H1 (cell line): Measurements from ENCODE around the gene FCGR2B. TPM values are rescaled to one million over a fixed set of nuclear protein-coding genes. Genes with fewer than 3 reads are reported as not detected.

ENCODE experiments used
- CTCF ChIA-PET: fragments of 300-600 bp; sonication (Branson Sonifier 250); formaldehyde crosslinking; loops from one replicate; lab custom pipeline; 2021; ENCODE audit not compliant: partially characterized antibody; lab: Charles Lee
- POLR2A ChIA-PET: fragments of 300-600 bp; sonication (Branson Sonifier 250); formaldehyde crosslinking; loops from one replicate; lab custom pipeline; 2021; ENCODE audit warnings: inconsistent platforms; ENCODE audit not compliant: partially characterized antibody; lab: Charles Lee
- DNase-seq, 2 experiments: peaks; one replicate each; pipeline versions ENCODE4 v3.0.0 to v3.0.0-alpha.2; 2010 to 2022; ENCODE audit warnings: low spot score in 2 of 2, low read depth in 1 of 2, mixed read lengths in 1 of 2
- FAIRE-seq: peaks from 2 replicates; lab custom pipeline; 2011; peaks lifted over from hg19 to GRCh38; lab: Jason Lieb, UNC
- H2AFZ ChIP-seq: 2 replicates; pipeline ENCODE4 v1.8.1; 2012; ENCODE audit warnings: low read length, inconsistent platforms
- H2AK5ac ChIP-seq: 2 replicates; pipeline ENCODE4 v1.6.1; 2013; ENCODE audit warnings: low read depth, low read length
- H2BK120ac ChIP-seq: replicated peaks from 2 replicates; pipeline ENCODE3; 2013; ENCODE audit warnings: low read depth, low read length, inconsistent platforms
- H2BK12ac ChIP-seq: 2 replicates; pipeline ENCODE4 v1.6.1; 2013; ENCODE audit warnings: low read depth, low read length
- H2BK15ac ChIP-seq: 2 replicates; pipeline ENCODE4 v1.6.1; 2013; ENCODE audit warnings: low read length
- H2BK20ac ChIP-seq: 2 replicates; pipeline ENCODE4 v1.6.1; 2013; ENCODE audit warnings: low read length
- H2BK5ac ChIP-seq: 2 replicates; pipeline ENCODE4 v1.6.1; 2013; ENCODE audit warnings: low read depth, low read length
- H3K14ac ChIP-seq: 2 replicates; pipeline ENCODE4 v1.6.1; 2013; ENCODE audit warnings: inconsistent platforms; ENCODE audit not compliant: insufficient read length
- H3K18ac ChIP-seq: 2 replicates; pipeline ENCODE4 v1.6.1; 2013; ENCODE audit warnings: low read length; ENCODE audit errors: extremely low read depth
- H3K23ac ChIP-seq: 2 replicates; pipeline ENCODE4 v1.6.1; 2013; ENCODE audit warnings: inconsistent platforms; ENCODE audit not compliant: insufficient read length
- H3K23me2 ChIP-seq: 2 replicates; pipeline ENCODE4 v1.6.1; 2013; ENCODE audit warnings: low read depth, low read length
- H3K27ac ChIP-seq: 2 replicates; pipeline ENCODE4 v1.6.1; 2011; ENCODE audit warnings: low read depth, low read length, inconsistent platforms
- H3K27me3 ChIP-seq, 4 experiments: replicated peaks in 1 of 4; 1 replicate in 1 of 4; 2 replicates in 3 of 4; pipeline versions ENCODE4 v1.6.1 to v1.8.1; 2011 to 2013; ENCODE audit warnings: low read length in 3 of 4, mild to moderate bottlenecking in 3 of 4, inconsistent platforms in 2 of 4, mixed read lengths in 2 of 4, moderate library complexity in 1 of 4; ENCODE audit not compliant: control insufficient read depth in 3 of 4, insufficient read depth in 3 of 4; ENCODE audit errors: extremely low read depth in 1 of 4
- H3K36me3 ChIP-seq, 4 experiments: 2 replicates each; pipeline versions ENCODE4 v1.6.1 to v1.8.1; 2011 to 2013; ENCODE audit warnings: mild to moderate bottlenecking in 4 of 4, low read length in 3 of 4, moderate library complexity in 2 of 4, control low read depth in 1 of 4, inconsistent platforms in 1 of 4; ENCODE audit not compliant: insufficient read depth in 4 of 4, control insufficient read depth in 2 of 4
- H3K4ac ChIP-seq: replicated peaks from 2 replicates; pipeline ENCODE3; 2013; ENCODE audit warnings: low read length, low read depth, mixed read lengths, inconsistent platforms; ENCODE audit not compliant: insufficient read length
- H3K4me1 ChIP-seq, 4 experiments: replicated peaks in 1 of 4; 1 replicate in 1 of 4; 2 replicates in 3 of 4; pipeline versions ENCODE4 v1.6.1 to v1.8.1; 2011 to 2013; ENCODE audit warnings: low read length in 3 of 4, inconsistent platforms in 2 of 4, mixed read lengths in 1 of 4; ENCODE audit not compliant: insufficient read depth in 4 of 4, control insufficient read depth in 3 of 4
- H3K4me2 ChIP-seq, 2 experiments: 2 replicates each; pipeline versions ENCODE4 v1.6.1 to v1.8.1; 2011 to 2013; ENCODE audit warnings: low read depth in 2 of 2, low read length in 2 of 2, control low read depth in 1 of 2, inconsistent platforms in 1 of 2, mild to moderate bottlenecking in 1 of 2; ENCODE audit not compliant: insufficient read depth in 1 of 2
- H3K4me3 ChIP-seq, 4 experiments: fragments of 200-600, 300-600 bp in 1 of 4; sonication (generic), shearing (Covaris generic), sonication (Bioruptor Twin) in 1 of 4; 2 replicates each; pipeline versions ENCODE4 v1.5.1 to v1.8.1; 2011 to 2016; ENCODE audit warnings: low read length in 4 of 4, low read depth in 3 of 4, control low read depth in 2 of 4, inconsistent platforms in 2 of 4, mild to moderate bottlenecking in 2 of 4, mixed read lengths in 1 of 4, moderate library complexity in 1 of 4; ENCODE audit not compliant: insufficient read depth in 2 of 4; ENCODE audit errors: extremely low read depth in 1 of 4
- H3K56ac ChIP-seq: replicated peaks from 2 replicates; pipeline ENCODE3; 2013; ENCODE audit warnings: low read depth, mild to moderate bottlenecking, mixed read lengths, low read length, inconsistent platforms; ENCODE audit not compliant: insufficient read length
- H3K79me1 ChIP-seq: 2 replicates; pipeline ENCODE4 v1.6.1; 2013; ENCODE audit warnings: low read depth, low read length, control low read depth
- H3K79me2 ChIP-seq, 2 experiments: 2 replicates each; pipeline versions ENCODE4 v1.6.1 to v1.8.1; 2012 to 2013; ENCODE audit warnings: low read length in 2 of 2, mild to moderate bottlenecking in 2 of 2, inconsistent platforms in 1 of 2; ENCODE audit not compliant: insufficient read depth in 2 of 2, control insufficient read depth in 1 of 2
- H3K9ac ChIP-seq, 4 experiments: replicated peaks in 1 of 4; 1 replicate in 1 of 4; 2 replicates in 3 of 4; pipeline versions ENCODE4 v1.6.1 to v1.8.1; 2011 to 2013; ENCODE audit warnings: low read depth in 3 of 4, low read length in 3 of 4, control low read depth in 2 of 4, mild to moderate bottlenecking in 2 of 4, moderate library complexity in 2 of 4, inconsistent platforms in 1 of 4; ENCODE audit errors: extremely low read depth in 1 of 4
- H3K9me3 ChIP-seq, 2 experiments: 2 replicates each; pipeline versions ENCODE4 v1.6.1 to v1.8.1; 2012 to 2013; ENCODE audit warnings: mild to moderate bottlenecking in 2 of 2, moderate library complexity in 2 of 2, control low read depth in 1 of 2, inconsistent platforms in 1 of 2, low read depth in 1 of 2, low read length in 1 of 2, mixed read lengths in 1 of 2; ENCODE audit not compliant: insufficient read depth in 2 of 2
- H4K20me1 ChIP-seq, 2 experiments: replicated peaks in 1 of 2; 2 replicates each; pipeline versions ENCODE3 to v1.8.1; 2011 to 2013; ENCODE audit warnings: inconsistent platforms in 2 of 2, low read length in 2 of 2, mild to moderate bottlenecking in 1 of 2; ENCODE audit not compliant: insufficient read depth in 2 of 2, control insufficient read depth in 1 of 2
- H4K5ac ChIP-seq: 2 replicates; pipeline ENCODE4 v1.6.1; 2013; ENCODE audit warnings: low read length, low read depth, mixed read lengths, inconsistent platforms; ENCODE audit not compliant: insufficient read length
- H4K8ac ChIP-seq: 2 replicates; pipeline ENCODE4 v1.8.0; 2013; ENCODE audit warnings: mild to moderate bottlenecking, moderate library complexity, low read length, inconsistent platforms; ENCODE audit not compliant: insufficient read depth; ENCODE audit errors: extremely low read depth
- H4K91ac ChIP-seq: replicated peaks from 2 replicates; pipeline ENCODE3; 2013; ENCODE audit warnings: low read length, mixed read lengths, inconsistent platforms; ENCODE audit not compliant: insufficient read length
- CBX5 ChIP-seq: fragments of 300-800, 300-1000 bp; sonication (generic); IDR thresholded peaks from 2 replicates; pipeline ENCODE4 v1.7.1; 2016; ENCODE audit warnings: antibody characterized with exemption, low read length, low read depth
- CTCF ChIP-seq, 3 experiments: IDR thresholded peaks; 1 replicate in 2 of 3; 2 replicates in 1 of 3; pipeline versions ENCODE4 v1.5.1 to v1.6.1; 2011; ENCODE audit warnings: low read length in 3 of 3, mild to moderate bottlenecking in 3 of 3, inconsistent platforms in 2 of 3, low read depth in 1 of 3, moderate library complexity in 1 of 3; ENCODE audit not compliant: insufficient read depth in 1 of 3; ENCODE audit errors: control extremely low read depth in 1 of 3
- GABPA ChIP-seq: IDR thresholded peaks from 2 replicates; pipeline ENCODE4 v1.6.1; 2011; ENCODE audit warnings: mild to moderate bottlenecking, low read length, moderate library complexity, borderline replicate concordance; ENCODE audit not compliant: insufficient read depth
- JUND ChIP-seq: IDR thresholded peaks from 2 replicates; pipeline ENCODE4 v1.6.1; 2011; ENCODE audit warnings: mild to moderate bottlenecking, improper control_type of control experiment, low read length
- SAP30 ChIP-seq: fragments of 300-600 bp; sonication (generic); IDR thresholded peaks from 2 replicates; pipeline ENCODE4 v1.7.1; 2012; ENCODE audit warnings: low read length, moderate library complexity, mild to moderate bottlenecking, inconsistent platforms; ENCODE audit not compliant: insufficient read depth, insufficient replicate concordance
- SIX5 ChIP-seq: IDR thresholded peaks from 2 replicates; pipeline ENCODE4 v1.6.1; 2011; ENCODE audit warnings: mild to moderate bottlenecking, low read depth, low read length
- USF2 ChIP-seq: IDR thresholded peaks from 2 replicates; pipeline ENCODE4 v1.6.1; 2011; ENCODE audit warnings: low read length, improper control_type of control experiment
- YY1 ChIP-seq: IDR thresholded peaks from 2 replicates; pipeline ENCODE4 v1.6.1; 2011; ENCODE audit warnings: low read depth, mild to moderate bottlenecking, low read length
- WGBS, 2 experiments: shearing (Covaris generic) in 1 of 2; methylation state at CpG; one replicate each; pipeline versions ENCODE4 v1.1.6 to v1.1.7; 2013 to 2015; ENCODE audit warnings: low lambda C conversion rate in 2 of 2, mixed read lengths in 2 of 2, inconsistent platforms in 1 of 2, low coverage in 1 of 2, missing lambda C conversion rate in 1 of 2; ENCODE audit not compliant: insufficient replicate concordance in 2 of 2, insufficient coverage in 1 of 2, insufficient read length in 1 of 2; ENCODE audit errors: extremely low coverage in 1 of 2, missing lambda C conversion rate in 1 of 2; 5-methylcytosine and 5-hydroxymethylcytosine counted together
- polyA plus RNA-seq, 7 experiments: library from polyadenylated mRNA; depleted of rRNA in 3 of 7; stranded (reverse) in 5 of 7; unstranded in 2 of 7; fragments of >200 nt in 5 of 7; fragments of 200-250 nt in 2 of 7; gene quantifications; 1 replicate in 5 of 7; 2 replicates in 1 of 7; 4 replicates in 1 of 7; pipeline versions ENCODE4 v1.2.1 to v1.2.3, GENCODE V29; 2011 to 2013; ENCODE audit warnings: missing spikeins in 2 of 7, mixed read lengths in 2 of 7
- total RNA-seq: library from RNA; stranded (reverse); fragmentation: NEBNext Ultra II Directional; extraction: Animal tissue kit (Norgen Biotek cat#: 25700); gene quantifications from 2 replicates; pipeline ENCODE4 v1.2.1, GENCODE V29; 2021

Gene FCGR2B
- total and polyA plus RNA-seq, 2 of the 8 experiments (the other 6 are each of a cell fraction or from before 2014, with no cell fraction given) = 0.05 TPM; not detected in 1

- Histone ChIP-seq H2BK12ac (no peak overlapping the region), H3K23ac (no peak overlapping the region), H3K4me1 (no peaks in the 10 kb centered on the region), H3K79me1 (no peaks in the 10 kb centered on the region), H3K23me2 (no peaks in the 10 kb centered on the region), H2AK5ac (no peak overlapping the region), H2BK5ac (no peak overlapping the region), H2BK120ac (no peak overlapping the region), H2BK15ac (no peak overlapping the region), H3K79me2 (no peaks in the 10 kb centered on the region), H3K9ac (no peak overlapping the region), H3K9me3 (no peaks in the 10 kb centered on the region), H3K4me3 (no peak overlapping the region), H2AFZ (no peak overlapping the region), H4K8ac (no peak overlapping the region), H3K4ac (no peak overlapping the region), H3K56ac (no peak overlapping the region), H3K27me3 (peaks cover 0 to 2% (median 0%) of the 10 kb centered on the region in 4 experiments; a peak in 1 of 7 replicates), H4K20me1 (no peaks in the 10 kb centered on the region), H3K14ac (no peak overlapping the region), H4K91ac (no peak overlapping the region), H3K36me3 (no peaks in the 10 kb centered on the region), H3K27ac (no peak overlapping the region), H3K18ac (no peak overlapping the region), H2BK20ac (no peak overlapping the region), H4K5ac (no peak overlapping the region), H3K4me2 (no peak overlapping the region)
- no peak for FAIRE-seq
- 85% methylated on average over 4 of the region's 4 CpGs; no CpG with 5 or more reads in 1 of the 2 experiments for WGBS, 2 experiments
- CTCF ChIA-PET = interaction anchor here (1.4 kb wide), 1 partner anchor 29 kb away, joined by 3 read pairs; no protein-coding TSS in a partner anchor
- TF ChIP-seq JUND (no peak), USF2 (no peak), YY1 (no peak), CBX5 (no peak), SIX5 (no peak), SAP30 (no peak), CTCF (IDR thresholded peaks at IDR 0.05; ENCODE audit: control extremely low read depth in 1 of 3, insufficient read depth in 1 of 3, low read depth in 1 of 3, low read length in 3 of 3) (no peak), GABPA (no peak)
- POLR2A ChIA-PET = no interaction called here
- no peak for DNase-seq
Measured at GRCh38 chr1:161709373-161709772, 46.4 kb downstream of the FCGR2B start.
